SJCRH30 (cell line): ENCODE results near the gene CLDN9. TPM values are rescaled to one million over a fixed set of nuclear protein-coding genes. Genes with fewer than 3 reads are reported as not detected.

ENCODE experiments used
- DNase-seq, 2 experiments: peaks; one replicate each; pipeline ENCODE4 v3.0.0-alpha.2; 2015 to 2020
- H3K27ac ChIP-seq: fragments of 250-450 bp; sonication (Bioruptor Pico); 2 replicates; pipeline ENCODE4 v1.5.1; 2020; ENCODE audit warnings: mild to moderate bottlenecking, moderate library complexity
- H3K27me3 ChIP-seq: fragments of 250-450 bp; sonication (Bioruptor Pico); 2 replicates; pipeline ENCODE4 v1.5.1; 2020; ENCODE audit warnings: mild to moderate bottlenecking, moderate library complexity
- H3K36me3 ChIP-seq: fragments of 250-450 bp; sonication (Bioruptor Pico); 2 replicates; pipeline ENCODE4 v1.5.1; 2020; ENCODE audit warnings: mild to moderate bottlenecking, moderate library complexity
- H3K4me1 ChIP-seq: fragments of 250-450 bp; sonication (Bioruptor Pico); 2 replicates; pipeline ENCODE4 v1.5.1; 2020; ENCODE audit warnings: mild to moderate bottlenecking, moderate library complexity
- H3K4me3 ChIP-seq: fragments of 250-450 bp; sonication (Bioruptor Pico); 2 replicates; pipeline ENCODE4 v1.5.1; 2020; ENCODE audit warnings: mild to moderate bottlenecking, moderate library complexity
- H3K9me3 ChIP-seq: fragments of 250-450 bp; sonication (Bioruptor Pico); replicated peaks from 2 replicates; pipeline ENCODE4 v1.5.1; 2020; ENCODE audit warnings: mild to moderate bottlenecking, moderate library complexity
- total RNA-seq: library from RNA; depleted of rRNA; stranded (reverse); fragments of >200 nt; shearing (Covaris generic); gene quantifications from 2 replicates; pipeline ENCODE4 v1.2.3, GENCODE V29; 2014

CLDN9 gene
- total RNA-seq, 1 experiment from 2014 or later = not detected

- Histone ChIP-seq H3K4me1 (peaks cover 20% of the 10 kb centered on the region), H3K36me3 (no peaks in the 10 kb centered on the region), H3K4me3 (no peak overlapping the region), H3K27ac (no peak overlapping the region), H3K27me3 (peaks cover 8% of the 10 kb centered on the region), H3K9me3 (no peaks in the 10 kb centered on the region)
- DNase-seq = no peak
Measured at GRCh38 chr16:3013998-3014690, 1.4 kb downstream of the CLDN9 start.

- peaks cover 8% of the 10 kb centered on the region for H3K27me3 ChIP-seq
- no peaks in the 10 kb centered on the region for H3K36me3 ChIP-seq
- H3K27ac ChIP-seq = no peak overlapping the region
- peaks cover 12% of the 10 kb centered on the region for H3K4me1 ChIP-seq
- H3K9me3 ChIP-seq = no peaks in the 10 kb centered on the region
- H3K4me3 ChIP-seq = no peak overlapping the region
- no peak for DNase-seq
Measured at GRCh38 chr16:3014971-3015370, 2.2 kb downstream of the CLDN9 start.

DNA sequence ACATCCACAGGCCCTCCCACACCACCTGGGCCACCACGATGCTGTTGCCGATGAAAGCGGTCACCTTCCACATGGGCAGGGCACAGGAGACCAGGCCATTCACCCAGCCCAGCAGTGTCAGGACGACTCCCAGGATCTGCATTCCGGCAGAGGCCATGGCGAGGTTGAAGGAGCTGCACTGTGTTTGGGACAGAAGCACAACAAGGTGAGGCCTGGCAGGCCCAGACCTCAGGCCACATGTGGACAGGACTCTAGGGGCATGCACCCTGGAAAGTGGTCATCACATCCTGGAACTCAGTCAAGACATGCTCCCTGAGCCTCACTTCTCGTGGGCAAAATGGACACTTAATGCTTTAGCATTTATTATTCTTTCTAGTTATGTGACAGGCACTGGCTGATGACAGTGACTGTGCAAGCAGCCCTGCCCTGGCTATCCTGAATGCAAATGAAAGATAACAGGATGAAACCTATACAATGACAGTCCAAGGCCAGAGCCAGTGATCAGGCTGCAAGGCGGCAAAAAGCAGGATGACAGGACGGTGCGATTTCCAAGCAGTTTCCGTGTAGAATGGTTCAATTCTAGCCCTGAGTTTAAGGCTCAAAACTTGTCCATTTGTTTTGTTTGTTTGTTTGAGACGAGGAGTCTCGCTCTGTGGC is 3.3 kb downstream of the CLDN9 start:
- Histone ChIP-seq H3K4me3 (no peak overlapping the region), H3K27me3 (peaks cover 8% of the 10 kb centered on the region), H3K27ac (no peak overlapping the region), H3K9me3 (no peaks in the 10 kb centered on the region), H3K36me3 (no peaks in the 10 kb centered on the region), H3K4me1 (peaks cover 9% of the 10 kb centered on the region; the same call in 1 of the 2 replicates)
- DNase-seq = no peak

DNA sequence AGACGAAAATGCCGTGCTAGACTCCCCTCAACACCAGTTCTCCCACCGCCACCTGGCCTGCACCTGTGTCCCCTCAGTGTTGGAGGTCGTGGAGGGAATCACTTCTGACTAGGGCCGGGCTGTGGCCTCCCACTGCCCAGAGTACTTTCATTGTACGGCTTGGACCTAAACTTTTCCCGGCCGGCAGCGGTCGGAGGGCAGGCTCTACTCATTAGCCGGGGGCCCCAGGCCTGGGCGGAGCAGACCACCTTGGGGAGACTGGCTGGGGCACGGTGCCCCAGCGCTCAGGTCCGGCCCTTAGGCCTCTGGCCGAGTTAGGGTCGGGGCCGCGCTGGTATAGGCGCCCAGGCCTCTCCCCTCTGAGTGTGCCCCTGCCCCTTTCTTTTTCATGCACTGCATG is 4.6 kb downstream of the CLDN9 start:
- Histone ChIP-seq H3K9me3 (no peaks in the 10 kb centered on the region), H3K4me3 (no peak overlapping the region), H3K4me1 (peaks cover 8% of the 10 kb centered on the region), H3K27ac (no peak overlapping the region), H3K27me3 (peaks cover 1% of the 10 kb centered on the region), H3K36me3 (peaks cover under 1% of the 10 kb centered on the region)
- DNase-seq = no peak

DNA sequence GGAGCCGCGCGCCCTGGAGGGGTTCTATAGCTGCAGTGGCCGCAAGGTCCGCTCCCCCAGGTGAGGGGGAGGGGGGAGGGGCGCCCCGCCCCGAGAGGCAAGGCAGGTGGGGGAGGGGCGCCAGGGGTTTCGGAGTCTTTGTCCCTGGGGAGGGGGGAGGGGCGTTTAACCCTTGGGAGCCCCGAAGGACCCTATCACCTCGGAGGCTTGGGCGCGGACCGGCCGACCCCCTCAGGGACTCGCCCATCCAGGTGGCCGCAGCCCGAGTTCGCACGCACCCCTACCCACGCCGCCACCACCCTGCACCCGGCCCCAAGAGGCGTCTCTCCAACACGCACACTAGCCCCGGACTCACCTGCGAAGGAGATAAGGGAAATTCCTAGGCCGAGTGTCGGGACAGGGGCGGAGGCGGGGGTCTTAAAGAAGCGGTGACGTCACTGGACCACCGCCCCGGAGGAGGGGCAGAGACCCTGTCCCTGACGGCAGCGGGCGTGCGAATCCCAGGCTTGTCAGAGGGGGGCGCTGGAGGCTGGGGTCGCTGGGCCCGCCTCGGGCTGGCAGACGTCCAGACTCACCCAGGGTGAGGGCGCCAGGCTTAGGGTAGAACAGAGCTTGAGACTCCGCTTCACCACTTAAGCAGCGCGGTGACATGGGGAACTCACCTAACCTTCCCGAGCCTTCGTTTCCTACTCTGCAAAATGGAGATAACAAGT is 5.2 kb downstream of the CLDN9 start, which contains the start of gene CLDN6:
CLDN6 (minus strand) TSS at position 390 of the 713 bp plus-strand sequence. CDS start 2,162 bp downstream, outside the sequence.
- Histone ChIP-seq H3K27ac (no peak within 1 kb of the TSS), H3K27me3 (no peaks in the 10 kb centered on the region; the same call in 1 of the 2 replicates), H3K4me1 (peaks cover 9% of the 10 kb centered on the region), H3K4me3 (no peak within 1 kb of the TSS), H3K36me3 (peaks cover 7% of the 10 kb centered on the region), H3K9me3 (no peaks in the 10 kb centered on the region)
- DNase-seq = peak; percentile 28 to 31

DNA sequence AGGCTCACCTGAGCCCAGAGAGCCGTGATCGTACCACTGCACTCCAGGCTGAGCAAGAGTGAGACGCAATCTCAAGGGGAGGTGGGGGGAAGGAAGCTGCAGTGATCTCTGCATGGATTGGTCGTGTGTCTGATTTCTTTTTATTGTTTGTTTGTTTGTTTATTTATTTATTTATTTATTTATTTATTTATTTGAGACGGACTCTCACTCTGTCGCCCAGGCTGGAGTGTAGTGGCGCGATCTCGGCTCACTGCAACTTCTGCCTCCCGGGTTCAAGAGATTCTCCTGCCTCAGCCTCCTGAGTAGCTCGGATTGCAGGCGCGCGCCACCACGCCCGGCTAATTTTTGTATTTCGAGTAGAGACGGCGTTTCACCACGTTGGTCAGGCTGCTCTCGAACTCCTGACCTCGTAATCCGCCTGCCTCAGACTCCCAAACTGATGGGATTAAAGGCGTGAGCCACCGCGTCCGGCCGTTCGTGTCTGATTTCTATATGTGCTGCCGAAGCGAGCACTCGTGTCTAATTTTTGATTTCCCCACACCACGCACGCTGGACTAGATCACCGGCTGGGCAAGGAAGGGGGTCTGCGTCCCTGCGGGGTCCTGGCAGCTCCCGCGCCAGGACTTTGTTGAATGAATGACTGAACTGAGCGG is 7.0 kb downstream of the CLDN9 start:
- Histone ChIP-seq H3K9me3 (no peaks in the 10 kb centered on the region), H3K27ac (peak overlapping the region; percentile 95; the same call in 1 of the 2 replicates), H3K27me3 (no peaks in the 10 kb centered on the region), H3K4me1 (peaks cover 12% of the 10 kb centered on the region), H3K4me3 (peak overlapping the region; percentile 95), H3K36me3 (peaks cover 7% of the 10 kb centered on the region)
- DNase-seq = no peak

GRCh38 chr16:3020247-3020603 is 7.5 kb downstream of the CLDN9 start, which contains the start of gene TNFRSF12A:
Gene TNFRSF12A, plus strand, starts transcription at chr16:3020368. Its CDS starts 30 bp downstream, at chr16:3020398.
- no peaks in the 10 kb centered on the region for H3K27me3 ChIP-seq
- DNase-seq = peak; percentile 77 to 85
- peaks cover 7% of the 10 kb centered on the region for H3K36me3 ChIP-seq
- H3K9me3 ChIP-seq = no peaks in the 10 kb centered on the region
- peaks cover 12% of the 10 kb centered on the region for H3K4me1 ChIP-seq
- peak within 1 kb of the TSS; percentile 95 for H3K27ac ChIP-seq
- peak within 1 kb of the TSS; percentile 95 for H3K4me3 ChIP-seq

DNA sequence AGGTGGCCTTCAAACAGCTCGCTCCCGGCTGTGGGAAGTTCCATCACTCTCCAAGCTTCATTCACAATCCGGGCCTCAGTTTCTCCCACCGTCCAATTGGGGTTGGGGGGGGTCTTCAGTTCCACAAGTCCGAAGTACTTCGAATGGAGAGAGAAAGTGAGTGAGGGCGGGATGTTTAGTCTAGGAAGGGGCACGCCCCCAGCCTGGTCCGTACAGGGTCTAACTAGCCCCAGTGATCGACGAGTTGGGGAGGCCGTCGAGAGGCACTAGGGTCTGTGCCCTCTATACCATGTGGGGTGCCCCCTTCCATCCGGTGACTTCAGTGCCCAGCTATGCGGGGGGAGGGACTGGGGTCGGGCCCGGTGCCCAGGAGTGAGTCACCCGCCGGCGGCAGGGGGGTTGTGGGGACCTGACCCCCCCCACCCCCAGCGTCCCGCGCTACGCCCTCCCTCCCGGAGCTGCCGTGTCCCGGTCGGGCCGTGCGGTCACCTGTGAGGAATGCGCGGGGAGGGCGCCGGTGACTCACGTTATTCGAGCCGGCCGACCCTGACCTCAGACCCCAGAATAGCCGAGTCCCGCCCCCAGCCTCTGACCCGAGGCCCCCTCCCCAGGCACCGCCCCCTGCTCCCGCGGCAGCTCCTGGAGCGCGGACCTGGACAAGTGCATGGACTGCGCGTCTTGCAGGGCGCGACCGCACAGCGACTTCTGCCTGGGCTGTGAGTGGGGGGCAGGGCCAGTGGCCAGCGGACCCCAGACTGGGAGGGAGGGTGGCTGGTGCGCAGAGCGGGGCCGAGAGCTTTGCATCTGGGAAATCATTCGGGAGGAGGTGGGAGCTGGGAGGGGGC is 8.1 kb downstream of the CLDN9 start:
- Histone ChIP-seq H3K27me3 (no peaks in the 10 kb centered on the region), H3K9me3 (no peaks in the 10 kb centered on the region), H3K4me3 (peak overlapping the region; percentile 95), H3K4me1 (peaks cover 12% of the 10 kb centered on the region), H3K36me3 (peaks cover 7% of the 10 kb centered on the region), H3K27ac (peak overlapping the region; percentile 95)
- peak; percentile 68 to 87 for DNase-seq

DNA sequence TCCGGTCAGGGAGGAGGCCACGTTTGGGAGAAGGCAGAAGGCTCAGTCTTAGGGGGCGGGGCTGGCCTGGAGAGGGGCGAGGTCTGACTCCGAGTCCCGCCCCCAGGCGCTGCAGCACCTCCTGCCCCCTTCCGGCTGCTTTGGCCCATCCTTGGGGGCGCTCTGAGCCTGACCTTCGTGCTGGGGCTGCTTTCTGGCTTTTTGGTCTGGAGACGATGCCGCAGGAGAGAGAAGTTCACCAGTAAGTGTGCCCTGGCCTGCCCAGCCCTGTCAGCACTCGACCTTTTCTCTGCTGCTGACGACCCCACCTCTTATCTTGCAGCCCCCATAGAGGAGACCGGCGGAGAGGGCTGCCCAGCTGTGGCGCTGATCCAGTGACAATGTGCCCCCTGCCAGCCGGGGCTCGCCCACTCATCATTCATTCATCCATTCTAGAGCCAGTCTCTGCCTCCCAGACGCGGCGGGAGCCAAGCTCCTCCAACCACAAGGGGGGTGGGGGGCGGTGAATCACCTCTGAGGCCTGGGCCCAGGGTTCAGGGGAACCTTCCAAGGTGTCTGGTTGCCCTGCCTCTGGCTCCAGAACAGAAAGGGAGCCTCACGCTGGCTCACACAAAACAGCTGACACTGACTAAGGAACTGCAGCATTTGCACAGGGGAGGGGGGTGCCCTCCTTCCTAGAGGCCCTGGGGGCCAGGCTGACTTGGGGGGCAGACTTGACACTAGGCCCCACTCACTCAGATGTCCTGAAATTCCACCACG is 8.9 kb downstream of the CLDN9 start:
- Histone ChIP-seq H3K9me3 (no peaks in the 10 kb centered on the region), H3K27me3 (no peaks in the 10 kb centered on the region), H3K4me1 (peaks cover 12% of the 10 kb centered on the region), H3K4me3 (peak overlapping the region; percentile 95), H3K36me3 (peaks cover 7% of the 10 kb centered on the region), H3K27ac (peak overlapping the region; percentile 95)
- peak; percentile 87 to 90 for DNase-seq

DNA sequence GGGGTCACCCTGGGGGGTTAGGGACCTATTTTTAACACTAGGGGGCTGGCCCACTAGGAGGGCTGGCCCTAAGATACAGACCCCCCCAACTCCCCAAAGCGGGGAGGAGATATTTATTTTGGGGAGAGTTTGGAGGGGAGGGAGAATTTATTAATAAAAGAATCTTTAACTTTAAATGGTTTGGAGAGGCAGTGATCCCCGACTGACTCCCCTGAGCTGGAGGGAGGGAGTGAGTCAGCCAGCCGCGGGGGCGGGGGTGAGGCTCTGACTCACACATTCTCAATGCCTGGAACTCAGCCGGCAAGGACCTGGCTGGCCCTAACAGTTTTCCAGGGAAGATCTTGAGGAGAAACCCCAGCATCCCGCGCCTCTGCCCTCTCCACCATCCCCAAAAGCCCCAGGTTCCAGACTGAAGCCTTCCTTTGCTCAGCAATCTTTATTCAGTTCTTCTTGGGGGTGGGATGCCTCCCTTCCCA is 9.5 kb downstream of the CLDN9 start:
- peaks cover 7% of the 10 kb centered on the region for H3K36me3 ChIP-seq
- H3K9me3 ChIP-seq = no peaks in the 10 kb centered on the region
- H3K27ac ChIP-seq = peak overlapping the region; percentile 95
- peak; percentile 85 to 89 for DNase-seq
- peak overlapping the region; percentile 95 for H3K4me3 ChIP-seq
- H3K4me1 ChIP-seq = peaks cover 17% of the 10 kb centered on the region
- H3K27me3 ChIP-seq = no peaks in the 10 kb centered on the region

GRCh38 chr16:3022684-3023414 is 10.1 kb downstream of the CLDN9 start:
- Histone ChIP-seq H3K9me3 (no peaks in the 10 kb centered on the region), H3K4me3 (peak overlapping the region; percentile 95), H3K27ac (peak overlapping the region; percentile 95), H3K4me1 (peaks cover 21% of the 10 kb centered on the region), H3K36me3 (peaks cover 7% of the 10 kb centered on the region), H3K27me3 (no peaks in the 10 kb centered on the region)
- DNase-seq = peak; percentile 24 to 32

- peaks cover 7% of the 10 kb centered on the region for H3K36me3 ChIP-seq
- H3K4me3 ChIP-seq = peak overlapping the region; percentile 95
- H3K4me1 ChIP-seq = peaks cover 21% of the 10 kb centered on the region
Measured at GRCh38 chr16:3023415-3023668, 10.6 kb downstream of the CLDN9 start.

More at GRCh38 chr16:3023415-3023668, 10.6 kb downstream of the CLDN9 start:
- DNase-seq = no peak
- H3K27ac ChIP-seq = peak overlapping the region; percentile 95; the same call in 1 of the 2 replicates
- H3K27me3 ChIP-seq = no peaks in the 10 kb centered on the region
- no peaks in the 10 kb centered on the region for H3K9me3 ChIP-seq
